Measurements from ENCODE around the gene FAF1. TPM values are rescaled to one million over a fixed set of nuclear protein-coding genes. Genes with fewer than 3 reads are reported as not detected.

FAF1 gene
- total RNA-seq, 1 donor from 2014 or later = 52.0 TPM

- Mint-ChIP-seq H3K4me3 (ENCODE audit: unreplicated experiment) (no peak overlapping the region), H3K27me3 (ENCODE audit: unreplicated experiment) (no peaks in the 10 kb centered on the region), H3K36me3 (ENCODE audit: unreplicated experiment) (peaks cover 10% of the 10 kb centered on the region), H3K4me1 (ENCODE audit: unreplicated experiment) (no peaks in the 10 kb centered on the region), H3K27ac (ENCODE audit: unreplicated experiment) (no peak overlapping the region), H3K9me3 (ENCODE audit: unreplicated experiment) (no peaks in the 10 kb centered on the region)
- DNase-seq (ENCODE audit: extremely low spot score, unreplicated experiment) = no peak
- TF ChIP-seq, protein P1, sequence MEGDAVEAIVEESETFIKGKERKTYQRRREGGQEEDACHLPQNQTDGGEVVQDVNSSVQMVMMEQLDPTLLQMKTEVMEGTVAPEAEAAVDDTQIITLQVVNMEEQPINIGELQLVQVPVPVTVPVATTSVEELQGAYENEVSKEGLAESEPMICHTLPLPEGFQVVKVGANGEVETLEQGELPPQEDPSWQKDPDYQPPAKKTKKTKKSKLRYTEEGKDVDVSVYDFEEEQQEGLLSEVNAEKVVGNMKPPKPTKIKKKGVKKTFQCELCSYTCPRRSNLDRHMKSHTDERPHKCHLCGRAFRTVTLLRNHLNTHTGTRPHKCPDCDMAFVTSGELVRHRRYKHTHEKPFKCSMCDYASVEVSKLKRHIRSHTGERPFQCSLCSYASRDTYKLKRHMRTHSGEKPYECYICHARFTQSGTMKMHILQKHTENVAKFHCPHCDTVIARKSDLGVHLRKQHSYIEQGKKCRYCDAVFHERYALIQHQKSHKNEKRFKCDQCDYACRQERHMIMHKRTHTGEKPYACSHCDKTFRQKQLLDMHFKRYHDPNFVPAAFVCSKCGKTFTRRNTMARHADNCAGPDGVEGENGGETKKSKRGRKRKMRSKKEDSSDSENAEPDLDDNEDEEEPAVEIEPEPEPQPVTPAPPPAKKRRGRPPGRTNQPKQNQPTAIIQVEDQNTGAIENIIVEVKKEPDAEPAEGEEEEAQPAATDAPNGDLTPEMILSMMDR (IDR thresholded peaks at IDR 0.05) = no peak
These were observed 366.6 kb downstream of the FAF1 start for GRCh38 chr1:50593515-50593914.

GRCh38 chr1:50591598-50591997, 368.5 kb downstream of the FAF1 start:
- Mint-ChIP-seq H3K9me3 (ENCODE audit: unreplicated experiment) (no peaks in the 10 kb centered on the region), H3K36me3 (ENCODE audit: unreplicated experiment) (peaks cover 15% of the 10 kb centered on the region), H3K4me3 (ENCODE audit: unreplicated experiment) (no peak overlapping the region), H3K27ac (ENCODE audit: unreplicated experiment) (no peak overlapping the region), H3K4me1 (ENCODE audit: unreplicated experiment) (no peaks in the 10 kb centered on the region), H3K27me3 (ENCODE audit: unreplicated experiment) (no peaks in the 10 kb centered on the region)
- no peak for DNase-seq (ENCODE audit: extremely low spot score, unreplicated experiment)
- TF ChIP-seq, protein P1 (IDR thresholded peaks at IDR 0.05) = no peak

- Mint-ChIP-seq H3K4me3 (ENCODE audit: unreplicated experiment) (no peak overlapping the region), H3K4me1 (ENCODE audit: unreplicated experiment) (peaks cover 10% of the 10 kb centered on the region), H3K9me3 (ENCODE audit: unreplicated experiment) (no peaks in the 10 kb centered on the region), H3K36me3 (ENCODE audit: unreplicated experiment) (peaks cover 22% of the 10 kb centered on the region), H3K27me3 (ENCODE audit: unreplicated experiment) (no peaks in the 10 kb centered on the region), H3K27ac (ENCODE audit: unreplicated experiment) (no peak overlapping the region)
- no peak for DNase-seq (ENCODE audit: extremely low spot score, unreplicated experiment)
- TF ChIP-seq, protein P1 (IDR thresholded peaks at IDR 0.05) = no peak
These were observed 377.7 kb downstream of the FAF1 start for GRCh38 chr1:50582346-50582745.

GRCh38 chr1:50570066-50570468, 390.0 kb downstream of the FAF1 start:
- Mint-ChIP-seq H3K4me1 (ENCODE audit: unreplicated experiment) (peaks cover 15% of the 10 kb centered on the region), H3K27ac (ENCODE audit: unreplicated experiment) (peak overlapping the region; percentile 78)

DNA sequence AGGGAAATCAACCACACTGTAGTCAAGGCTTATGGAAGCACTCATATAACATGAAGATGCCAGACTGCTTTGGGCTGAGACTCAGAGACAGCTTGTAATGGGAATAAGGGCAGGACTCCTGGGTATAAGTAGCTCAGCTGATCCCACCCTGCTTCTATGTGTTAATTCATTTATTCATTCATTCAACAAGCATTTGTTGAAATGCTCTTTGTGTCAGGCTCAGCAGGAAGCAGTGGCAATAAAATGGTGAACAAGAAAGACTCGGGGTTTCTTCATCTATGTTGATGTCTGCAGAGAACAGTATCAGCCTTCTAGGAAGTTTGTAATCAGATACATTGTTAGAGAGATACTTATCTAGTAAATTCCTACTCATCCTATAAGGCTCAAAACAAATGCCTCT, 391.3 kb downstream of the FAF1 start:
- TF ChIP-seq, protein P1 (IDR thresholded peaks at IDR 0.05) = no peak
- no peak for DNase-seq (ENCODE audit: extremely low spot score, unreplicated experiment)
- Mint-ChIP-seq H3K27me3 (ENCODE audit: unreplicated experiment) (no peaks in the 10 kb centered on the region), H3K4me1 (ENCODE audit: unreplicated experiment) (peaks cover 15% of the 10 kb centered on the region), H3K4me3 (ENCODE audit: unreplicated experiment) (no peak overlapping the region), H3K9me3 (ENCODE audit: unreplicated experiment) (no peaks in the 10 kb centered on the region), H3K27ac (ENCODE audit: unreplicated experiment) (no peak overlapping the region), H3K36me3 (ENCODE audit: unreplicated experiment) (peaks cover 14% of the 10 kb centered on the region)

More at GRCh38 chr1:50570066-50570468, 390.0 kb downstream of the FAF1 start:
- Mint-ChIP-seq H3K27me3 (ENCODE audit: unreplicated experiment) (no peaks in the 10 kb centered on the region), H3K4me3 (ENCODE audit: unreplicated experiment) (no peak overlapping the region), H3K9me3 (ENCODE audit: unreplicated experiment) (no peaks in the 10 kb centered on the region), H3K36me3 (ENCODE audit: unreplicated experiment) (peaks cover 9% of the 10 kb centered on the region)
- DNase-seq (ENCODE audit: extremely low spot score, unreplicated experiment) = no peak
- TF ChIP-seq, protein P1 (IDR thresholded peaks at IDR 0.05) = no peak
